RKO (cell line): ENCODE measurements around the gene VSIG4.

Experiments
- DNase-seq: peaks from one replicate; pipeline ENCODE4 v3.0.0-alpha.2; 2016; ENCODE audit warnings: low spot score

The VSIG4 gene

GRCh38 chrX:66024092-66024467 is 15.8 kb downstream of the VSIG4 start:
- DNase-seq: no peak

GRCh38 chrX:66023385-66024091 is 16.3 kb downstream of the VSIG4 start:
- DNase-seq: no peak

- DNase-seq: no peak
Measured at GRCh38 chrX:66022632-66023384, 17.1 kb downstream of the VSIG4 start.

- DNase-seq: no peak
Measured at GRCh38 chrX:66021765-66022631, 17.9 kb downstream of the VSIG4 start.

GRCh38 chrX:66021401-66021764 is 18.5 kb downstream of the VSIG4 start:
- DNase-seq: no peak

GRCh38 chrX:66020631-66021334 is 19.1 kb downstream of the VSIG4 start:
- DNase-seq: no peak

- no peak for DNase-seq
Measured at GRCh38 chrX:66019974-66020373, 19.9 kb downstream of the VSIG4 start.

- DNase-seq: no peak
Measured at GRCh38 chrX:66019310-66019652, 20.6 kb downstream of the VSIG4 start.

GRCh38 chrX:66018585-66019309 is 21.1 kb downstream of the VSIG4 start:
- no peak for DNase-seq

GRCh38 chrX:66017659-66018170 is 22.2 kb downstream of the VSIG4 start:
- no peak for DNase-seq

GRCh38 chrX:66016905-66017658 is 22.8 kb downstream of the VSIG4 start:
- no peak for DNase-seq

GRCh38 chrX:66015900-66016689 is 23.8 kb downstream of the VSIG4 start:
- no peak for DNase-seq

GRCh38 chrX:66015152-66015831 is 24.6 kb downstream of the VSIG4 start:
- no peak for DNase-seq

GRCh38 chrX:66014556-66014955 is 25.3 kb downstream of the VSIG4 start:
- DNase-seq: no peak

GRCh38 chrX:66014084-66014483 is 25.8 kb downstream of the VSIG4 start:
- DNase-seq: no peak

- DNase-seq: no peak
Measured at GRCh38 chrX:66013194-66013816, 26.6 kb downstream of the VSIG4 start.

- DNase-seq: no peak
Measured at GRCh38 chrX:66012094-66012534, 27.8 kb downstream of the VSIG4 start.

- no peak for DNase-seq
Measured at GRCh38 chrX:66009231-66009845, 30.5 kb downstream of the VSIG4 start.
